ENCODE results near the gene MRPS25. TPM values are rescaled to one million over a fixed set of nuclear protein-coding genes. Genes with fewer than 3 reads are reported as not detected.

Gene MRPS25
- total RNA-seq, 1 experiment from 2014 or later = 69.7 TPM

DNA sequence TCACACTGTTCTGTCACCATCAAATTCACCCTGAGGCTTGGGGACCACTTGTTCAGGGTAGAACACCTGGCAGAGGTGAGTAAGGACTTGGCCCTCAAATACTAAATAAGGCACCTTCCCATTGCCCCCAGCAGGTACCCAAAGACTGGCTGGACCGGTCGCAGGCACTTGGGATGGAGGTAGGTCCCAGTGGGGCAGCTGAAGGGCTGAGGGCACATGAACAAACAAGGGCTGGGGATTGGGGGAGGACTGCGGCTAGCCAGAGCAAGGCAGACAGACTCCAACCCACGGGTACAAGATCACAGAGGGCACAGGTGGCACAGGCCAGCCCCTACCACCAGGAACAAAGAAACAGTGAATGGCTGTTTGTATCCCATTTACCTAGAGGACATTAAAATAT lies 1.9 kb downstream of the MRPS25 start:
- H3K36me3 Mint-ChIP-seq = peaks cover 40% of the 10 kb centered on the region
- peaks cover 2% of the 10 kb centered on the region; the same call in 1 of the 2 replicates for H3K27me3 Mint-ChIP-seq (ENCODE audit: low read depth)
- no peaks in the 10 kb centered on the region for H3K9me3 Mint-ChIP-seq
- H3K27ac Mint-ChIP-seq = peak overlapping the region; percentile 36; the same call in 1 of the 2 replicates
- ATAC-seq = no peak
- peak overlapping the region; percentile 95 for H3K4me3 Mint-ChIP-seq
- CTCF ChIA-PET = no interaction called here
- no peak for DNase-seq (ENCODE audit: low spot score)
- POLR2A ChIA-PET = no interaction called here
- TF ChIP-seq ZNF317 (CRISPR knock-in tag; IDR thresholded peaks at IDR 0.05; ENCODE audit: borderline replicate concordance, low read depth) = no peak
- no peak for TF ChIP-seq TEAD4 (CRISPR knock-in tag; IDR thresholded peaks at IDR 0.05)
- no peak for TF ChIP-seq MYBL2 (CRISPR knock-in tag; IDR thresholded peaks at IDR 0.05)
- TF ChIP-seq, protein P1, sequence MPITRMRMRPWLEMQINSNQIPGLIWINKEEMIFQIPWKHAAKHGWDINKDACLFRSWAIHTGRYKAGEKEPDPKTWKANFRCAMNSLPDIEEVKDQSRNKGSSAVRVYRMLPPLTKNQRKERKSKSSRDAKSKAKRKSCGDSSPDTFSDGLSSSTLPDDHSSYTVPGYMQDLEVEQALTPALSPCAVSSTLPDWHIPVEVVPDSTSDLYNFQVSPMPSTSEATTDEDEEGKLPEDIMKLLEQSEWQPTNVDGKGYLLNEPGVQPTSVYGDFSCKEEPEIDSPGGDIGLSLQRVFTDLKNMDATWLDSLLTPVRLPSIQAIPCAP (CRISPR knock-in tag; IDR thresholded peaks at IDR 0.05) = no peak
- TF ChIP-seq, protein P2, sequence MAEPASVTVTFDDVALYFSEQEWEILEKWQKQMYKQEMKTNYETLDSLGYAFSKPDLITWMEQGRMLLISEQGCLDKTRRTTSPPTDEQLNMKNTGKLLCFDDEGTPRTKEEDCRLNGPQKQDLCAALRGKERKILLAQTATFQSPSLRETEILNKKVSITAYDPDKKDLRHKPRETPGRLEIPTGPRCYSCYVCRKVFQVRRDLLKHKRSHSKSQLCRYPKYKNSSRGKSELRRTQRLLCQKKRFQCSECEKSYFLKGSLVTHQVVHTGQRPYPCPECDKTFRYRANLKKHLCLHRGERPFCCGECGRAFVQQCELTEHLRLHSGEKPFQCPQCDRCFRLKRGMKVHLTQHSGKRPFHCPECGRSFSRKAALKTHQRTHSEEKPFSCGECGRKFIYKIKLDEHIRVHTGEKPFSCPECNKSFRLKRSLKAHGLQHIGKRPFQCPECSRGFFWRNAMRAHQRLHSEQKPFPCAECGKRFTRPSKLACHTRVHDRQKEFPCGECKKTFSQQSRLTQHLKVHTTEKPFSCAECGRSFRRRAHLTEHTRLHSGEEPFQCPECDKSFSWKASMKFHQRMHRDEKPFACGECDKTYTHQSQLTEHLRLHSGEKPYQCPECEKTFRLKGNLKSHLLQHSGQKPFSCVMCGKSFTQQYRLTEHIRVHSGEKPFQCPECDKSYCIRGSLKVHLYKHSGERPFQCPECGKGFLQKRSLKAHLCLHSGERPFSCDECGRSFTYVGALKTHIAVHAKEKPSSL (CRISPR knock-in tag; conservative IDR thresholded peaks at IDR 0.05) = no peak
- TF ChIP-seq, protein P3, sequence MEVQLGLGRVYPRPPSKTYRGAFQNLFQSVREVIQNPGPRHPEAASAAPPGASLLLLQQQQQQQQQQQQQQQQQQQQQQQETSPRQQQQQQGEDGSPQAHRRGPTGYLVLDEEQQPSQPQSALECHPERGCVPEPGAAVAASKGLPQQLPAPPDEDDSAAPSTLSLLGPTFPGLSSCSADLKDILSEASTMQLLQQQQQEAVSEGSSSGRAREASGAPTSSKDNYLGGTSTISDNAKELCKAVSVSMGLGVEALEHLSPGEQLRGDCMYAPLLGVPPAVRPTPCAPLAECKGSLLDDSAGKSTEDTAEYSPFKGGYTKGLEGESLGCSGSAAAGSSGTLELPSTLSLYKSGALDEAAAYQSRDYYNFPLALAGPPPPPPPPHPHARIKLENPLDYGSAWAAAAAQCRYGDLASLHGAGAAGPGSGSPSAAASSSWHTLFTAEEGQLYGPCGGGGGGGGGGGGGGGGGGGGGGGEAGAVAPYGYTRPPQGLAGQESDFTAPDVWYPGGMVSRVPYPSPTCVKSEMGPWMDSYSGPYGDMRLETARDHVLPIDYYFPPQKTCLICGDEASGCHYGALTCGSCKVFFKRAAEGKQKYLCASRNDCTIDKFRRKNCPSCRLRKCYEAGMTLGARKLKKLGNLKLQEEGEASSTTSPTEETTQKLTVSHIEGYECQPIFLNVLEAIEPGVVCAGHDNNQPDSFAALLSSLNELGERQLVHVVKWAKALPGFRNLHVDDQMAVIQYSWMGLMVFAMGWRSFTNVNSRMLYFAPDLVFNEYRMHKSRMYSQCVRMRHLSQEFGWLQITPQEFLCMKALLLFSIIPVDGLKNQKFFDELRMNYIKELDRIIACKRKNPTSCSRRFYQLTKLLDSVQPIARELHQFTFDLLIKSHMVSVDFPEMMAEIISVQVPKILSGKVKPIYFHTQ (CRISPR knock-in tag; IDR thresholded peaks at IDR 0.05) = no peak
- TF ChIP-seq PRRX2 (CRISPR knock-in tag; IDR thresholded peaks at IDR 0.05) = no peak
- H3K4me1 Mint-ChIP-seq = peaks cover 19% of the 10 kb centered on the region

DNA sequence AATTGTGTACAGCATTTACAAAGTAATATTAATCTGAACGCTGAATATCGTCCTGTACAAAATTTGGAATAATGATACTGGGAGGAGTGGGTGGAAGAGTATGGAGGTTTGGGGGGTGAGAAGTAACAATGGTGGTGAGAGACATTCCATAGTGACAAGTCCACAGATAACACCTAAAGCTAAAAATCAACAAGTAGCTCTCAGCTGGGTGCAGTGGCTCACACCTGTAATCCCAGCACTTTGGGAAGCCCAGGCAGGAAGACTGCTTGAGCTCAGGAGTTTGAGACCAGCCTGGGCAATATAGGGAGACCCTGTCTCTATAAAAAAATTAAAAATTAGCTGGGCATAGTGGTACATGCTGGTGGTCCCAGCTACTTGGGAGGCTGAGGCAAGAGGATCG lies 5.1 kb downstream of the MRPS25 start:
- ATAC-seq (no peak), DNase-seq (ENCODE audit: low spot score) (no peak)
- TF ChIP-seq FOXP1 (CRISPR knock-in tag; IDR thresholded peaks at IDR 0.05; ENCODE audit: borderline replicate concordance) (no peak), ELF4 (CRISPR knock-in tag; IDR thresholded peaks at IDR 0.05; ENCODE audit: low read depth) (no peak), PRRX2 (CRISPR knock-in tag; IDR thresholded peaks at IDR 0.05) (no peak), NR2C2 (CRISPR knock-in tag; IDR thresholded peaks at IDR 0.05) (no peak), ZNF138 (CRISPR knock-in tag; conservative IDR thresholded peaks at IDR 0.05) (no peak)
- TF ChIP-seq, protein P4, sequence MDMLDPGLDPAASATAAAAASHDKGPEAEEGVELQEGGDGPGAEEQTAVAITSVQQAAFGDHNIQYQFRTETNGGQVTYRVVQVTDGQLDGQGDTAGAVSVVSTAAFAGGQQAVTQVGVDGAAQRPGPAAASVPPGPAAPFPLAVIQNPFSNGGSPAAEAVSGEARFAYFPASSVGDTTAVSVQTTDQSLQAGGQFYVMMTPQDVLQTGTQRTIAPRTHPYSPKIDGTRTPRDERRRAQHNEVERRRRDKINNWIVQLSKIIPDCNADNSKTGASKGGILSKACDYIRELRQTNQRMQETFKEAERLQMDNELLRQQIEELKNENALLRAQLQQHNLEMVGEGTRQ (CRISPR knock-in tag; IDR thresholded peaks at IDR 0.05) = no peak
- TF ChIP-seq, protein P2 (CRISPR knock-in tag; conservative IDR thresholded peaks at IDR 0.05) = no peak
- TF ChIP-seq, protein P5, sequence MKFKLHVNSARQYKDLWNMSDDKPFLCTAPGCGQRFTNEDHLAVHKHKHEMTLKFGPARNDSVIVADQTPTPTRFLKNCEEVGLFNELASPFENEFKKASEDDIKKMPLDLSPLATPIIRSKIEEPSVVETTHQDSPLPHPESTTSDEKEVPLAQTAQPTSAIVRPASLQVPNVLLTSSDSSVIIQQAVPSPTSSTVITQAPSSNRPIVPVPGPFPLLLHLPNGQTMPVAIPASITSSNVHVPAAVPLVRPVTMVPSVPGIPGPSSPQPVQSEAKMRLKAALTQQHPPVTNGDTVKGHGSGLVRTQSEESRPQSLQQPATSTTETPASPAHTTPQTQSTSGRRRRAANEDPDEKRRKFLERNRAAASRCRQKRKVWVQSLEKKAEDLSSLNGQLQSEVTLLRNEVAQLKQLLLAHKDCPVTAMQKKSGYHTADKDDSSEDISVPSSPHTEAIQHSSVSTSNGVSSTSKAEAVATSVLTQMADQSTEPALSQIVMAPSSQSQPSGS (CRISPR knock-in tag; IDR thresholded peaks at IDR 0.05; ENCODE audit: borderline replicate concordance, low read depth) = no peak
- TF ChIP-seq, protein P6, sequence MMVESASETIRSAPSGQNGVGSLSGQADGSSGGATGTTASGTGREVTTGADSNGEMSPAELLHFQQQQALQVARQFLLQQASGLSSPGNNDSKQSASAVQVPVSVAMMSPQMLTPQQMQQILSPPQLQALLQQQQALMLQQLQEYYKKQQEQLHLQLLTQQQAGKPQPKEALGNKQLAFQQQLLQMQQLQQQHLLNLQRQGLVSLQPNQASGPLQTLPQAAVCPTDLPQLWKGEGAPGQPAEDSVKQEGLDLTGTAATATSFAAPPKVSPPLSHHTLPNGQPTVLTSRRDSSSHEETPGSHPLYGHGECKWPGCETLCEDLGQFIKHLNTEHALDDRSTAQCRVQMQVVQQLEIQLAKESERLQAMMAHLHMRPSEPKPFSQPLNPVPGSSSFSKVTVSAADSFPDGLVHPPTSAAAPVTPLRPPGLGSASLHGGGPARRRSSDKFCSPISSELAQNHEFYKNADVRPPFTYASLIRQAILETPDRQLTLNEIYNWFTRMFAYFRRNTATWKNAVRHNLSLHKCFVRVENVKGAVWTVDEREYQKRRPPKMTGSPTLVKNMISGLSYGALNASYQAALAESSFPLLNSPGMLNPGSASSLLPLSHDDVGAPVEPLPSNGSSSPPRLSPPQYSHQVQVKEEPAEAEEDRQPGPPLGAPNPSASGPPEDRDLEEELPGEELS (CRISPR knock-in tag; IDR thresholded peaks at IDR 0.05) = no peak
- H3K9me3 Mint-ChIP-seq = no peaks in the 10 kb centered on the region
- H3K4me3 Mint-ChIP-seq = no peak overlapping the region
- ChIA-PET CTCF (interaction anchor here (0.6 to 1.5 kb wide), 4 partner anchors 9 to 146 kb away, joined by 3 to 8 read pairs (median 4); no protein-coding TSS in a partner anchor), POLR2A (no interaction called here)
- H3K27ac Mint-ChIP-seq = no peak overlapping the region
- peaks cover 54% of the 10 kb centered on the region for H3K36me3 Mint-ChIP-seq
- H3K27me3 Mint-ChIP-seq (ENCODE audit: low read depth) = no peaks in the 10 kb centered on the region
- H3K4me1 Mint-ChIP-seq = peaks cover 27% of the 10 kb centered on the region
